GM12878 (cell line): ENCODE data around the gene C15orf40. TPM values are rescaled to one million over a fixed set of nuclear protein-coding genes. Genes with fewer than 3 reads are reported as not detected.

Experiments used
- ATAC-seq: fragments of 200-7000 bp; cut with Tn5 transposase; 3 replicates; pipeline ENCODE4 v1.9.1; 2020; ENCODE audit warnings: mild to moderate bottlenecking, moderate library complexity
- BruUV-seq: library from RNA; stranded (reverse); fragments of 400-500 nt; replicated peaks from 2 replicates; lab custom pipeline; 2021; lab: Mats Ljungman, UMichigan
- CTCF ChIA-PET: fragments of 300-600 bp; sonication (Branson Sonifier 250); formaldehyde crosslinking; extraction: SDS; loops from one replicate; lab custom pipeline; 2021; ENCODE audit warnings: inconsistent platforms; lab: Yijun Ruan, JAX
- POLR2A ChIA-PET: fragments of 350-600 bp; formaldehyde crosslinking; extraction: SDS; loops from one replicate; lab custom pipeline; 2021; ENCODE audit warnings: inconsistent platforms; lab: Charles Lee
- RAD21 ChIA-PET: fragments of 300-600 bp; sonication (Branson Sonifier 250); formaldehyde crosslinking; loops from one replicate; lab custom pipeline; 2023; ENCODE audit warnings: antibody characterized with exemption; ENCODE audit not compliant: unreplicated experiment; lab: Charles Lee
- SMC1A ChIA-PET: fragments of 300-600 bp; sonication (Branson Sonifier 250); formaldehyde crosslinking; loops from one replicate; lab custom pipeline; 2023; ENCODE audit not compliant: unreplicated experiment, uncharacterized antibody; lab: Charles Lee
- DNase-seq: peaks from one replicate; pipeline ENCODE4 v3.0.0-alpha.2; 2011; ENCODE audit warnings: low read depth, low spot score
- FAIRE-seq: peaks from 3 replicates; lab custom pipeline; 2011; peaks lifted over from hg19 to GRCh38; lab: Jason Lieb, UNC
- H2AFZ ChIP-seq: 2 replicates; pipeline ENCODE4 v1.6.0; 2011; ENCODE audit warnings: low read depth, low read length, control low read depth; ENCODE audit not compliant: control insufficient read depth
- H3K27ac ChIP-seq: 2 replicates; pipeline ENCODE4 v1.5.1; 2011; ENCODE audit warnings: control low read depth; ENCODE audit not compliant: control insufficient read depth, insufficient read depth
- H3K27me3 ChIP-seq, 2 experiments: replicated peaks in 1 of 2; 2 replicates each; pipeline versions ENCODE4 v1.6.0 to v1.6.1; 2011; ENCODE audit warnings: low read length in 1 of 2; ENCODE audit not compliant: control insufficient read depth in 2 of 2, insufficient read depth in 2 of 2
- H3K36me3 ChIP-seq, 2 experiments: 2 replicates each; pipeline ENCODE4 v1.5.1; 2011; ENCODE audit warnings: low read length in 1 of 2; ENCODE audit not compliant: control insufficient read depth in 2 of 2, insufficient read depth in 2 of 2
- H3K4me1 ChIP-seq: 2 replicates; pipeline ENCODE4 v1.6.1; 2011; ENCODE audit warnings: mild to moderate bottlenecking, low read length, moderate library complexity, mixed read lengths; ENCODE audit not compliant: control insufficient read depth, insufficient read depth
- H3K4me2 ChIP-seq: 2 replicates; pipeline ENCODE4 v1.6.0; 2011; ENCODE audit warnings: control low read depth; ENCODE audit not compliant: control insufficient read depth, insufficient read depth
- H3K4me3 ChIP-seq: fragments of 200-600 bp; sonication (generic); 2 replicates; pipeline ENCODE4 v1.5.1; 2016
- H3K79me2 ChIP-seq: 2 replicates; pipeline ENCODE4 v1.6.0; 2011; ENCODE audit warnings: low read length; ENCODE audit not compliant: control insufficient read depth, insufficient read depth
- H3K9ac ChIP-seq: 2 replicates; pipeline ENCODE4 v1.8.0; 2011; ENCODE audit warnings: low read length, control low read depth, mixed read lengths; ENCODE audit not compliant: control insufficient read depth, insufficient read depth
- H3K9me3 ChIP-seq: replicated peaks from 3 replicates; pipeline ENCODE4 v1.5.1; 2011; ENCODE audit warnings: mild to moderate bottlenecking, low read length; ENCODE audit not compliant: control insufficient read depth, insufficient read depth
- H4K20me1 ChIP-seq: 2 replicates; pipeline ENCODE4 v1.6.0; 2011; ENCODE audit not compliant: control insufficient read depth, insufficient read depth
- ELK1 ChIP-seq: IDR thresholded peaks from 2 replicates; pipeline ENCODE4 v1.6.1; 2012; ENCODE audit warnings: low read depth, low read length, improper control_type of control experiment
- HDAC2 ChIP-seq: fragments of 200-600 bp; sonication (generic); IDR thresholded peaks from 2 replicates; pipeline ENCODE4 v1.6.1; 2017
- IRF4 ChIP-seq: IDR thresholded peaks from 2 replicates; pipeline ENCODE4 v1.6.1; 2011; ENCODE audit warnings: low read depth, low read length
- LARP7 ChIP-seq: fragments of 450-650 bp; IDR thresholded peaks from 2 replicates; pipeline ENCODE4 v1.6.1; 2017; ENCODE audit warnings: mild to moderate bottlenecking
- WGBS: methylation state at CpG from one replicate; pipeline ENCODE4 v1.1.6; 2016; ENCODE audit warnings: low lambda C conversion rate; ENCODE audit not compliant: insufficient replicate concordance, insufficient coverage; ENCODE audit errors: missing lambda C conversion rate; 5-methylcytosine and 5-hydroxymethylcytosine counted together
- in situ Hi-C: fragments of 300-500 bp; cut with MboI; formaldehyde crosslinking; loops from 9 replicates; pipeline ENCODE4 v1.14.3; 2018; ENCODE audit warnings: mixed read lengths
- intact Hi-C: fragments of 100-400 bp; cut with micrococcal nuclease; formaldehyde crosslinking; loops from one replicate; pipeline ENCODE4 v1.14.2; 2022; ENCODE audit not compliant: unreplicated experiment
- polyA plus RNA-seq, 11 experiments: library from polyadenylated mRNA; depleted of rRNA in 4 of 11; unstranded in 6 of 11; stranded (reverse) in 5 of 11; fragments of >200 nt; fragmentation: Nextera tagmentation in 4 of 11; fragmentation: Illumina TruSeq in 1 of 11; extraction: Ambion mirVana in 4 of 11; extraction: Trizol in 1 of 11; gene quantifications; 1 replicate in 1 of 11; 2 replicates in 10 of 11; pipeline versions ENCODE4 v1.2.1 to v1.2.3, GENCODE V29; 2011 to 2016; ENCODE audit warnings: inconsistent platforms in 2 of 11, missing spikeins in 2 of 11, low read depth in 1 of 11
- total RNA-seq, 4 experiments: library from RNA; depleted of rRNA in 3 of 4; stranded (reverse); fragments of >200 nt in 3 of 4; fragmentation: Illumina TruSeq in 1 of 4; extraction: Trizol in 1 of 4; gene quantifications; 2 replicates each; pipeline versions ENCODE4 v1.2.1 to v1.2.3, GENCODE V29; 2013 to 2021
- TF ChIP-seq, protein P1 (sequence below): fragments of 450-650 bp; IDR thresholded peaks from 2 replicates; pipeline ENCODE4 v1.6.1; 2016; ENCODE audit warnings: mild to moderate bottlenecking
- TF ChIP-seq, protein P2 (sequence below): fragments of 450-650 bp; IDR thresholded peaks from 2 replicates; pipeline ENCODE4 v1.6.1; 2018; ENCODE audit warnings: borderline replicate concordance, mild to moderate bottlenecking; ENCODE audit not compliant: partially characterized antibody

Gene C15orf40
- total and polyA plus RNA-seq, 10 of the 15 experiments (the other 5 are each of a cell fraction or from before 2014, with no cell fraction given), result 21.3 to 70.0 (median 31.8) TPM

- intact Hi-C loops, result loop anchor here (5.0 kb wide), 1 partner anchor 55 kb away; the partner anchor contains the start of gene BTBD1
- ATAC-seq (no peak), DNase-seq (no peak), FAIRE-seq (no peak)
- H3K4me3 ChIP-seq, result peak overlapping the region; percentile 78
- peak overlapping the region; percentile 83 for H3K4me2 ChIP-seq
- no peak for TF ChIP-seq HDAC2
- no peak for TF ChIP-seq ELK1
- no peak for TF ChIP-seq IRF4
- 0 out of 2 replicates have a peak, but pooled peaks have one; percentile 0 for TF ChIP-seq LARP7
- TF ChIP-seq, protein P1, sequence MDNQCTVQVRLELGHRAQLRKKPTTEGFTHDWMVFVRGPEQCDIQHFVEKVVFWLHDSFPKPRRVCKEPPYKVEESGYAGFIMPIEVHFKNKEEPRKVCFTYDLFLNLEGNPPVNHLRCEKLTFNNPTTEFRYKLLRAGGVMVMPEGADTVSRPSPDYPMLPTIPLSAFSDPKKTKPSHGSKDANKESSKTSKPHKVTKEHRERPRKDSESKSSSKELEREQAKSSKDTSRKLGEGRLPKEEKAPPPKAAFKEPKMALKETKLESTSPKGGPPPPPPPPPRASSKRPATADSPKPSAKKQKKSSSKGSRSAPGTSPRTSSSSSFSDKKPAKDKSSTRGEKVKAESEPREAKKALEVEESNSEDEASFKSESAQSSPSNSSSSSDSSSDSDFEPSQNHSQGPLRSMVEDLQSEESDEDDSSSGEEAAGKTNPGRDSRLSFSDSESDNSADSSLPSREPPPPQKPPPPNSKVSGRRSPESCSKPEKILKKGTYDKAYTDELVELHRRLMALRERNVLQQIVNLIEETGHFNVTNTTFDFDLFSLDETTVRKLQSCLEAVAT, result peak; percentile 65; the same call in 1 of the 2 replicates
- TF ChIP-seq, protein P2, sequence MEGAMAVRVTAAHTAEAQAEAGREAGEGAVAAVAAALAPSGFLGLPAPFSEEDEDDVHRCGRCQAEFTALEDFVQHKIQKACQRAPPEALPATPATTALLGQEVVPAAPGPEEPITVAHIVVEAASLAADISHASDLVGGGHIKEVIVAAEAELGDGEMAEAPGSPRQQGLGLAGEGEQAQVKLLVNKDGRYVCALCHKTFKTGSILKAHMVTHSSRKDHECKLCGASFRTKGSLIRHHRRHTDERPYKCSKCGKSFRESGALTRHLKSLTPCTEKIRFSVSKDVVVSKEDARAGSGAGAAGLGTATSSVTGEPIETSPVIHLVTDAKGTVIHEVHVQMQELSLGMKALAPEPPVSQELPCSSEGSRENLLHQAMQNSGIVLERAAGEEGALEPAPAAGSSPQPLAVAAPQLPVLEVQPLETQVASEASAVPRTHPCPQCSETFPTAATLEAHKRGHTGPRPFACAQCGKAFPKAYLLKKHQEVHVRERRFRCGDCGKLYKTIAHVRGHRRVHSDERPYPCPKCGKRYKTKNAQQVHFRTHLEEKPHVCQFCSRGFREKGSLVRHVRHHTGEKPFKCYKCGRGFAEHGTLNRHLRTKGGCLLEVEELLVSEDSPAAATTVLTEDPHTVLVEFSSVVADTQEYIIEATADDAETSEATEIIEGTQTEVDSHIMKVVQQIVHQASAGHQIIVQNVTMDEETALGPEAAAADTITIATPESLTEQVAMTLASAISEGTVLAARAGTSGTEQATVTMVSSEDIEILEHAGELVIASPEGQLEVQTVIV, result no peak
- no peaks in the 10 kb centered on the region for H3K9me3 ChIP-seq
- H3K4me1 ChIP-seq, result peaks cover 6% of the 10 kb centered on the region; the same call in 1 of the 2 replicates
- POLR2A ChIA-PET, result interaction anchor here (0.5 to 3.1 kb wide), 5 partner anchors 10 to 262 kb away, joined by 3 to 10 read pairs (median 6); no protein-coding TSS in a partner anchor
- peaks cover 21% of the 10 kb centered on the region for H3K79me2 ChIP-seq
- in situ Hi-C loops, result loop anchor here (5.0 kb wide), 1 partner anchor 200 kb away; no protein-coding TSS in a partner anchor
- RAD21 ChIA-PET, result interaction anchor here (0.6 to 1.4 kb wide), 4 partner anchors 12 to 368 kb away, joined by 3 to 7 read pairs (median 4); no protein-coding TSS in a partner anchor
- H3K27me3 ChIP-seq, result no peaks in the 10 kb centered on the region
- CTCF ChIA-PET, result interaction anchor here (0.8 to 4.1 kb wide), 28 partner anchors 8 to 481 kb away, joined by 3 to 28 read pairs (median 6); partner anchors contain the start of genes BTBD1, HDGFL3, RAMAC and WHAMM
- H3K9ac ChIP-seq, result peak overlapping the region; percentile 81
- H3K36me3 ChIP-seq, result peaks cover 1 to 3% of the 10 kb centered on the region in 2 experiments; a peak in 3 of 4 replicates
- peak overlapping the region; percentile 95 for H2AFZ ChIP-seq
- SMC1A ChIA-PET, result interaction anchor here (0.5 to 2.2 kb wide), 7 partner anchors 32 to 550 kb away, joined by 3 to 7 read pairs (median 4); no protein-coding TSS in a partner anchor
- BruUV-seq, result TSS peak; percentile 83
- WGBS, result 52% methylated on average over 9 of the region's 9 CpGs
- no peaks in the 10 kb centered on the region for H4K20me1 ChIP-seq
- H3K27ac ChIP-seq, result peak overlapping the region; percentile 69
Measured at GRCh38 chr15:83012076-83012426, 612 bp upstream of the C15orf40 start.
